Measurements from ENCODE around the gene RSPH6A. TPM values are rescaled to one million over a fixed set of nuclear protein-coding genes. Genes with fewer than 3 reads are reported as not detected.

Gene RSPH6A
- total and polyA plus RNA-seq, 12 donors, result 0.09 to 0.15 TPM; not detected in 10

DNA sequence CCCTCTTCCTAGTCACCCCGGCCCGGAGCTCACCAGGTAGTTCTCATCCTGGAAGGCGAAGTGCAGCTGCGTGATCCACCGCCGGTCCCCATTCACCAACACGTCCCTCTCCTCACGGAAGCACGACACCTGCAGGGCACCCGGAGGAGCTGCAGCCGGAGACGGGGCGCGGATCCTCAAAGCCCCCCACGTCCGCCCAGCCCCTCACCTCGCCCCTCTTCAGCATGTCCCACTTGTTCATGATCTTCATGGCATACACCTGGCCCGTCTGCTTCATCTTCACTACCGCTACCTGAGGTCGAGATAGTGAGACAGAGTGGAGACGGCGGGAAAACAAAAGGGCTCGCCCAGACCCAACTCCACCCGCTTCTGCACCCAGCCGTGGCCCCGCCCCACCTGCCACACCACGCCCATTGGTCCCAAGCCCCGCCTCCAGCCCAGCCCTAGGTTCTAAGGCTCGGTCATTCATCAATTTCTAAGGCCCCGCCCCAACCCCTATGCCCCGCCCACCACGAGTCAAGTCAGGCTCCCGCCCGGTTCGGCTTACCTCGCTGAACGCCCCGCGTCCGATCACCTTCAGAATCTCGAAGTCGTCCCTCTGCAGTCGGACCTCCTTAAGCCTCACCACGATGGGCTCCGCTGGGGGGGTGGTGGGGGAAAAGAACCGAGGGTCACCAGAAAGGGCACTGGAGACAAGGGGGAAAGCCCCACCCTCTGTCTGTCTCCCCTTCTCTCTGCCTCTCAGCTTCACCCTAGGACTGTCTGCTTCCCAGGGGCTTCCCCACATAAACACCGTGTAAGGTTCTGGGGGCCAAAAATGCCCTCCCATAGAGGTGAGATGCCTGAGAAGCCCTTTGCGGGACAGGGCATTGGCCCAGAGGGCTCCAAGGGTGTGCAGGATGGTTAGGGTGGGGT, 35.6 kb downstream of the RSPH6A start:
- DNase-seq (peak; percentile 76 to 81), ATAC-seq (peak; percentile 26 to 53 (median 36))
- peaks cover 0 to 43% (median 30%) of the 10 kb centered on the region in 9 donors for H3K36me3 ChIP-seq
- H3K27me3 ChIP-seq, result peaks cover 0 to 90% (median 0%) of the 10 kb centered on the region in 7 donors
- peak overlapping the region in 6 of 10 donors; percentile 23 to 96 (median 68) for H3K27ac ChIP-seq
- no peaks in the 10 kb centered on the region for H3K9me3 ChIP-seq
- peaks cover 20 to 54% (median 42%) of the 10 kb centered on the region in 9 donors for H3K4me1 ChIP-seq
- intact Hi-C loops (cut with DNase I), result no loop called here
- peak in 8 of 9 donors; percentile 47 to 62 (median 54) for TF ChIP-seq CTCF (IDR thresholded peaks at IDR 0.05)
- peak overlapping the region in 6 of 10 donors; percentile 49 to 87 (median 69) for H3K4me3 ChIP-seq
- 17 to 23% methylated on average over 48 of the region's 48 CpGs for WGBS, 2 donors

GRCh38 chr19:45778010-45778661, 37.0 kb downstream of the RSPH6A start:
- 95 to 96% methylated on average over 28 of the region's 28 CpGs for WGBS, 2 donors
- ATAC-seq (no peak), DNase-seq (no peak)
- no peak for TF ChIP-seq CTCF (IDR thresholded peaks at IDR 0.05)
- Histone ChIP-seq H3K4me1 (peaks cover 8 to 44% (median 29%) of the 10 kb centered on the region in 9 donors), H3K27me3 (peaks cover 0 to 90% (median 0%) of the 10 kb centered on the region in 7 donors), H3K27ac (no peak overlapping the region), H3K4me3 (no peak overlapping the region), H3K9me3 (no peaks in the 10 kb centered on the region), H3K36me3 (peaks cover 0 to 54% (median 30%) of the 10 kb centered on the region in 9 donors)
- intact Hi-C loops (cut with DNase I), result no loop called here

GRCh38 chr19:45777395-45777961, 37.6 kb downstream of the RSPH6A start:
- DNase-seq, result no peak
- Histone ChIP-seq H3K4me3 (no peak overlapping the region), H3K27ac (no peak overlapping the region), H3K9me3 (no peaks in the 10 kb centered on the region), H3K4me1 (peaks cover 6 to 39% (median 23%) of the 10 kb centered on the region in 9 donors), H3K36me3 (peaks cover 0 to 60% (median 30%) of the 10 kb centered on the region in 9 donors), H3K27me3 (peaks cover 0 to 90% (median 0%) of the 10 kb centered on the region in 7 donors)
- intact Hi-C loops (cut with DNase I), result no loop called here
- 95 to 96% methylated on average over 34 of the region's 34 CpGs for WGBS, 2 donors
- no peak for TF ChIP-seq CTCF (IDR thresholded peaks at IDR 0.05)
- ATAC-seq, result no peak

DNA sequence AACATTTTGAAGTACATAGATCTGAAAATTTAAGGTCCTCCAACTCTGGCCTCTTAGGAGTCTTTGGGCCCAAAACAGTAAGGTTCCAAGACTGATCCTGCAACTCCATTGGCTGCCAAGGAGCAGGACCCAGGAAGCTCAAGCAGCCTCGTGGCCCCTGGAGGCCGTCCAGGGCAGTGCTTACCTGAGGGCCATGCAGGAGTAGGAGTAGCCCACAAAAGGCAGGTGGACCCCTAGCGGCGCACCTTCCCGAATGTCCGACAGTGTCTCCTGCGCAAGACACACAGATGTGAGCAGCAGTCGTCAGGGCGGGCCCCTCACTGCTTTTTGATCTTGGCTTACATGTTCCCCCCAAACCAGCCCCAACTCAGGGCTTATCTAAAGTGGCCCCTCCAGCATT, 40.3 kb downstream of the RSPH6A start:
- peaks cover 0 to 84% (median 0%) of the 10 kb centered on the region in 7 donors for H3K27me3 ChIP-seq
- H3K4me1 ChIP-seq, result peaks cover 3 to 33% (median 9%) of the 10 kb centered on the region in 9 donors
- no peak overlapping the region for H3K4me3 ChIP-seq
- WGBS, 2 donors, result 80 to 86% methylated on average over 9 of the region's 9 CpGs
- DNase-seq (no peak), ATAC-seq (no peak)
- intact Hi-C loops (cut with DNase I), result no loop called here
- peak in 1 of 9 donors; percentile 7 for TF ChIP-seq CTCF (IDR thresholded peaks at IDR 0.05)
- no peak overlapping the region for H3K27ac ChIP-seq
- H3K36me3 ChIP-seq, result peaks cover 0 to 76% (median 33%) of the 10 kb centered on the region in 9 donors
- H3K9me3 ChIP-seq, result no peaks in the 10 kb centered on the region
